ENCODE results near the gene SLC4A5. TPM values are rescaled to one million over a fixed set of nuclear protein-coding genes. Genes with fewer than 3 reads are reported as not detected.

SLC4A5 gene
- total RNA-seq, 1 experiment from 2014 or later = 0.02 TPM

DNA sequence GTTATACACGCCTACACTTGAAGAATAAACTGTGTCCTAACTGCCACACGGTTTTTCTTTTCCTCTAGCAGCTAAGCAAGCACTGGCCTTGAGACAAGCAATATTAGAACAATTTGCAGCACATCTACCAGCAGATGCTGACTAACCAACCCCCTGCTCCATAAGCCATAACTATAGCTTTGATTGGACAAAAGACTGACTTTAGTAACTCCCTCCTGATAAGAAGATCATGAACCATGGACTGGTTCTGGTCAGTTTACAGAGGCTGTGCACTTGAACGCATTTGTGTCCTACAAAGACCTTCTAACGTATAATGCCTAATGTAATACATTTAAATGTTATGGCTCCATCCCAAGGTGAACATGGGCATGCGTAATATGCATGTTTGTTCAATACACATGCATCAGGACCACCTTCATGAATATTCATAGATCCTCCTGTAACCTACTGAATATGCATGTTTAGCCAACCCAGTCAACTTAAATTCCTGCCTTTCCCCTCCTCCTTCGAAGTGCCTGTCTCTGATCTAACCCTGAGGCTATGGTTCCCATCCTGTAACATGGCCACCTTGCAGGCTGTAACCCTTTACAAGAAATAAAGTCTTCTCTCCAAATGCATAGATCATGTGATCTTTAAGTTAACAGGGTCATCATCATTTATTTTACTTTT is 26.5 kb downstream of the SLC4A5 start:
- DNase-seq (ENCODE audit: low read depth) = peak; percentile 12

DNA sequence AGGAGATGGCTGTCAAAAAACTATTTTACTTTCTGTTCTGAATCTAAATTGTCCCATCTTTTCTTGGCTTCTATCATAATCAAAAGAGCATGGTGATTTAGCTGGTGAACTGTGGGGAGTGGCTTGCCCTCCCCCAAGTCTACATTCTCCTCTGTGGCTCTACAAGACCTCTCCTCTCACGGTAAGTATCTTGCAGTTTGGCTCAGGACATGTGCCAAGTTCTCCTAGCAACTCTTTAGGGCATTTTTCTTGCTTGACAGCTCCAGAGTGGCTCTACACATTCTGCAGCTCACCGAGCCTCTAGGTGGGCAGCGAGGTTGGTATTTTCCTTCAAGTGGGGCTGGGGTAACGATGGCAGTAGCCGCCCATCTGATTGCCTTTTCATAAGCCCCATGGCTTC is 29.1 kb downstream of the SLC4A5 start:
- DNase-seq (ENCODE audit: low read depth) = no peak

- DNase-seq (ENCODE audit: low read depth) = no peak
These were observed 29.7 kb downstream of the SLC4A5 start for GRCh38 chr2:74313497-74313896.

DNA sequence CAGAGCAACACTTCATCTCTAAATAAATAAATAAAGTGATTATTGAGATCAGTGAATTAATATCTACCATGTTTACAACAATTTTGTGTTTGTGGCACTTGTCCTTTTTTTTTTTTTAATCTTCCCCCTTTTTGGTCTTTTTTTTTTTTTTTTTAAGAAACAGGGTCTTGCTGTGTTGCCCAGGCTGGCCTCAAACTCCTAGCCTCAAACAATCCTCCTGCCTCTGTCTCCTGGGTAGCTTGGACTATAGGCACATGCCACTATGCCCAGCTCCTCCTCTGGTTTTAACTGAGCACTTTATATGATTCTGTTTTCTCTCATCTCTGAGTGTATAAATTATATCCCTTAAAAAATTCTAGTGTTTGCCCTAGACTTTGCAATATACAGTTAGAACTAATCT is 30.3 kb downstream of the SLC4A5 start:
- DNase-seq (ENCODE audit: low read depth) = no peak

DNA sequence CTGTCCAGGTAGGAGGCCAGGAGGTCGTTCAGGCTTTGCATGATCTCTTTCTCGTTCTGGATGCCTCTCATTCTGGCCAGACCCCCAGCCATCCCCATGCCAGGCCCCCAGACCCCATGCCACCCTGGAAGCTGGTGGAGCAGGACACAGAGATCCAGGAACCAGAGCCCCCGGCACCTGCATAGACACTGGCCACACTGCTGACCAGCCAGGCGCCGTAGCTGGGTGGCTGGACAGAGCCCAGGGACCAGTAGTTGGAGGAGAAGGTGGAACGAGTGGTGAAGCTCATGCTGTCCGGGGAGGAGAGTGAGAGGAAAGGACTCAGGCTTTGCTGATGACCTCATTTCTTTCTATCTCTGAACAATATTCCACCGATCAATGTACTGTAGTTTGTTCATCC is 35.5 kb downstream of the SLC4A5 start:
- DNase-seq (ENCODE audit: low read depth) = no peak

- DNase-seq (ENCODE audit: low read depth) = no peak
These were observed 38.7 kb downstream of the SLC4A5 start for GRCh38 chr2:74304332-74305148.

- DNase-seq (ENCODE audit: low read depth) = no peak
These were observed 40.4 kb downstream of the SLC4A5 start for GRCh38 chr2:74302865-74303264.

GRCh38 chr2:74301262-74301661 is 42.0 kb downstream of the SLC4A5 start:
- no peak for DNase-seq (ENCODE audit: low read depth)

- DNase-seq (ENCODE audit: low read depth) = no peak
These were observed 42.7 kb downstream of the SLC4A5 start for GRCh38 chr2:74300506-74300905.

DNA sequence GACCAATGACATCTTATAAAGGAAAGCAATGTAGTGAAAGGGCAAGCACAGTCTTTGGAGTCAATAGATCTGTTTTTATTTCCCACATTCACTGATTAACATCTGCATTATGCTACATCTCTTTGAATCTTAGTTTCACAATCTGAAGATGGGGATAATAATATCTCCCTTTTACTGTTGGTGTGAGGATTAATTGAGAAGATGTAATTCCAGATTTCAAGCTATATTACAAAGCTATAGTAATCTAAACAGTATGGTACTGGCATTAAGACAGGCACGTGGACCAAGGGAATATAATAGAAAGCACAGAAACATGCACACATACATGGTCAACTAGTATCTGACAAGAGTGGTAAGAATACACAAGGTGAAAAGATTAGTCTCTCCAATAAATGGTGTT is 45.3 kb downstream of the SLC4A5 start:
- DNase-seq (ENCODE audit: low read depth) = no peak

- no peak for DNase-seq (ENCODE audit: low read depth)
These were observed 45.8 kb downstream of the SLC4A5 start for GRCh38 chr2:74297391-74297790.

DNA sequence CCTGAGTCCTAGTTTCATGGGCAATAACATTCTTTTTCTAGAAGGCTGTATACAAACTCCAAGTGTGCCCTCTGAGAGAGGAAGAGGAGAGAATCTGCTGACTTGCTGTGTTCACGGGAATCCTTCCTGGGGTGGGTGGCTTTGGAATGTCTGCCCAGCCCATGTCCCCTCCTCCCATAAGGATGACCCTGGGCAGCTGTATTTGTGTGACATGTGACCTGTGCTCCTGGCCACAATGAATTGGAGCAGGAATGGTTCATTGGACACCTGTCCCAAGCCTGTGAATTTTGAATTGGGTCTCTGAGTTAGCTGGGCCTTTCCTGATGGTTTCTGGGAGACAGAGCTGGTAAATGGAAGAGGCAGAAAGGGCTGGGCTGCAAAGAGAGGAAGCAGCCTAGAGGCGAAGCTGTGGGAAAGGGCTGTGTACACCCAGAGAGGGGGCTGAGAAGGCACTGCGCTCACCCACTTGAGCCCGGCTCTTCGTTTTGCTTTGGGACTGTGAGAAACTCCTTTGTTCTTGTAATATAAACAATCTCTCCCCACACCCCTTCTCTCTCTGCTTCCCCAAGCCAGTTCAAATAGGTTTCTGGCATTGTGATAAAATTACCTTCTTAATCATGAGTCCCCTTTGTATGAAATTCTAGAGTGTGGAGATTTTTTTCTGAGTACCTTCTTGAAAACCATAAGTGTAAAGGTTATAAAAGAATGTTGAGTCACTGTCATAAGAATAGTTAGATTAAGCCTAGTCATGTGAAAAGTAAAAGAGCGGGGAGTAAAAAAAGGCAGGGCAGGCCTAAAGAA is 49.8 kb downstream of the SLC4A5 start:
- DNase-seq (ENCODE audit: low read depth) = no peak

- DNase-seq (ENCODE audit: low read depth) = no peak
These were observed 50.5 kb downstream of the SLC4A5 start for GRCh38 chr2:74292751-74293150.

DNA sequence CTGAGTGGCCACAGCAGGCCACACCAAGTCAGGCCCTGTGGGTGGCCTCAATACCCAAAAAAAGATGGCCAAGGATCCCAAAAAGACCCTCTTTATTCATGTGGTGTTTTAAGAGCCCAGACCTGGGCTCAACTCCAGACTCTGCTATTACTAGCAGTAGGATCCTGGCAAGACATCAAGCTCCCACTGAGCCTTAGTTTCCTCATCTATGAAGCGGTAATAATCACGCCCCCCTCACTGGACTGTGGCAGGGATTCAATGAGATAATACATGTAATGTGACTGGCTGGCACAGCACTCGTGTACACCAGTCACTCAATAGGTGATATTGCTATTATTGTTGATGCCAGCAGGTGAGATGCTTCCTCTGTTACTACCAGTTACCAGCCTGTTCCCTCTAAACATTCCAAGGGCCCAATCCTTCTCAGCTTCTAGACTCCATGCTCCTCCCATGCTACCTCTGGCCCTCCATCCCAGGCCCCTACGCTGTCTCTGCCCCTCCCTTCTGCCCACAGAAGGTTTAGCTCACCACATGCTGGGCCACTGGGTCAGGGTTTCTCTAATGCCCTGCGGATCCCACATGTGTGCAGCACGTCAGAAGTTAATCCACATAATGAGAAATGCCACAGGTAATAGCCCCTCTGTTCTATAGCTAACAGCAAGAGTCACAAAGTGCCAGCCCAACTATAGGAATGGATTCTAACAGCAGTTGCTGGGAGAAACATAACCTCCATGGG is 51.2 kb downstream of the SLC4A5 start:
- no peak for DNase-seq (ENCODE audit: low read depth)

- no peak for DNase-seq (ENCODE audit: low read depth)
These were observed 52.0 kb downstream of the SLC4A5 start for GRCh38 chr2:74291218-74291544.

DNA sequence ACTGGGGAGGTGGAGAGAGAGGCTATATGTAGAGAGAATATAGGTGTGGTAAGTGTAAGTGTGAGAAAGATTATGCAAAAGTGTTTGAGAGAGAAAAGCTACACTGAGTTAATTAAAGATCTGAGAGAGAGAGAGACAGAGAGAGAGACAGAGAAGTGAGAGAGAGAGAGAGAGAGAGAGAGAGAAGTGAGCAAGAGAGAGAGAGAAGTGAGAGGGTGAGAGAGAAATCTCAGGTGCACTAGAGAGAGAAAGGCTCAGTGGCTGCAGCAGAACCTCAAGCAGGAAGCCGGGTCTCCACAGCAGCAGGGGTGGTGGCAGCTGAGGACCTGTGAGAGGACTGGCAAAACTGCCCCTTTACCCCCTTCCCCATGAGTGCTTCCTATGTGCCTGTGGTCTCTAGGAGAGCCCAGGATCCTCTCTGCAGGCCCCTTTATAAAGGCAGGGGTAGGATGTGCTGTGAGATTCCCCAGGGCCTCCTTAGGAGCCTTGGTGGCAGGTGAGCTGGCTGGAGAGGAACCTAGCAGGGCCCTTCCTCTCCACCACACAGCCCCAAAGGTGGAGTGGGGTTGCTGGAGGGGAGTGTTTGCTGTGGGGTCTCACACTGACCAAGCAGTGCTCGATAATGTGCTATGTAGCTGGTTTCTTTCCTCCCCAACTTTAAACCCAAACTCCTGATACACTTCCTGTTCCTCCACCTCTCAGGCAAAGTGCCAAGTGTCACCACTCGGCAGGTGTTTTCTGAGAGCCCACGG is 52.6 kb downstream of the SLC4A5 start:
- DNase-seq (ENCODE audit: low read depth) = no peak

GRCh38 chr2:74290066-74290465 is 53.1 kb downstream of the SLC4A5 start:
- no peak for DNase-seq (ENCODE audit: low read depth)

DNA sequence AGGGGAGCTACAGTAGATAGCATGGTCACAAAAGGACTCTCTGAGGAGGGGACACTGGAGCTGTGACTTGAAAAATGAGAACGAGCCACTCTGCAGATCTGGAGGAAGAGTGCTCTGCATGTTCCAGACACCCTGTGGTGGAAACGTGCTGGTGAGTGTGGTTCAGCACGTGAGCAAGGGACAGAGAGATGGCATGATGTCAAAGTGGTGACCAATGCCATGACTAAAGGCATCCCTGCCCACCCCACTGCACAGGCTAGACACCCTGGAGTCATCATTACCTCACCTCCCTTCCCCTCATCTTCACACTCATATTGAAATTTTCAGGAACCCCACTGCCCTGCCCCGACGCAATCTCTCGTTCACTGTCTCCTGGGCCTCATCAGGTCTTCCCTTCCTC is 56.5 kb downstream of the SLC4A5 start:
- DNase-seq (ENCODE audit: low read depth) = peak; percentile 22

- no peak for DNase-seq (ENCODE audit: low read depth)
These were observed 61.9 kb downstream of the SLC4A5 start for GRCh38 chr2:74281141-74281975.

DNA sequence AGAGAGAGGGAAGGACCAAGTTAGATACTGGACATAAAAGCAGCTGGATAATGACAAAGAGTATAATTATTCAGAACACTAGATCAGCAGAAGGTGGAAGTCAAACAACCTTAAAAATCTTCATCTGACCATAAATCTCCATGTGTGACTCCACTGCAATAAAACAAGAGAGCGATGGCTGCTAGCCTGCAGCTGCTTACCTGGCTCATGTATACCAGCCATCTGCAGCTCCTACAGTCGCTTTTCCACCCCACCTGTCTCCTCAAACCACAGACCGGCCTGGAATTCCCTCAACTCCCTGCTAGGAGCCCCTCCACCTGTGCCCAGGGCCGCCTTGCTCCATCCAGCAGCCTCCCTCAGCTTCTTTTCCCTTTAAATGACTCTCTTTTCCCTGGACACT is 64.5 kb downstream of the SLC4A5 start:
- DNase-seq (ENCODE audit: low read depth) = no peak

Data from M059J (cell line).